22Rv1 (cell line): Measurements from ENCODE around the gene UBTF.

ENCODE experiments used
- ZFX ChIP-seq: fragments of 450-650 bp; IDR thresholded peaks from 2 replicates; pipeline ENCODE4 v1.6.1; 2017; ENCODE audit warnings: antibody characterized with exemption, borderline replicate concordance
- TF ChIP-seq, protein P1 (sequence below): fragments of 450-650 bp; IDR thresholded peaks from 2 replicates; pipeline ENCODE4 v1.5.1; 2017; ENCODE audit warnings: mild to moderate bottlenecking

DNA sequence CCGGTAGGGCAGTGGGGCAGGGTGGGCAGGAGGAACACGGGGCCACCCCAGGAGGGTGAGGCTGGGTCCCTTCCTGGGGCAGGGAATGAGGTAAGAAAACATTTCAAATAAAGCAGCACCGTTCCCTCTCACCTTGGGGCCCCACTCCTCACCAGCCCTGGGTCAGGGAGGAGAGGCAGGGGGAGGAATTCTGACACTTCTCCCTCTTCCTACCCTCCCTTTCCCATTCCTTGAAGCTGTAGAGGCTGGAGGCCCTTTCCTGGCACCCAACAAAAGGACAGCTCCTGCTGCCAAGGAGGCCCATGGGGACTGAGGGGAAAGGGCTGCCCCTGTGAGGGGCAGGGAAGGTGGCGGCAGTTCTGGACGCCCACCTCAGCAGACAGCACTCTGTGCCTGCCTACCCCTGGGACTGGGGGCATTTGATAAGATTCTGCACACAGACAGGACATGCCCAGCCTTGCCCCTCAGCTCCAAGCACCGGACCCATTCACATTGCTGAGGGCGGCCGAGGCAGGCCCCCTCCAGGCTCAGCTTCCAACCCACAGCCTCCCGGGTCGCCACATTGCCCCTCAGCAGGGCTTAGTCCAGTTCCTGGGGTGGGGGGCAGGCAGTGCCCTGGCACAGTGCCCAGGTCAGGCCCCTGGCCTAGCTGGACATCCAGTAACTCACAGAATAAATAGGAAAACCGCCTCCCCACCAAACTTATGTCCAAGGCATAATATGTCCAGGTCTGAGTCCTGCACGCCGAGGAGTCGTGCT is 26.0 kb downstream of the UBTF start:
- TF ChIP-seq, protein P1, sequence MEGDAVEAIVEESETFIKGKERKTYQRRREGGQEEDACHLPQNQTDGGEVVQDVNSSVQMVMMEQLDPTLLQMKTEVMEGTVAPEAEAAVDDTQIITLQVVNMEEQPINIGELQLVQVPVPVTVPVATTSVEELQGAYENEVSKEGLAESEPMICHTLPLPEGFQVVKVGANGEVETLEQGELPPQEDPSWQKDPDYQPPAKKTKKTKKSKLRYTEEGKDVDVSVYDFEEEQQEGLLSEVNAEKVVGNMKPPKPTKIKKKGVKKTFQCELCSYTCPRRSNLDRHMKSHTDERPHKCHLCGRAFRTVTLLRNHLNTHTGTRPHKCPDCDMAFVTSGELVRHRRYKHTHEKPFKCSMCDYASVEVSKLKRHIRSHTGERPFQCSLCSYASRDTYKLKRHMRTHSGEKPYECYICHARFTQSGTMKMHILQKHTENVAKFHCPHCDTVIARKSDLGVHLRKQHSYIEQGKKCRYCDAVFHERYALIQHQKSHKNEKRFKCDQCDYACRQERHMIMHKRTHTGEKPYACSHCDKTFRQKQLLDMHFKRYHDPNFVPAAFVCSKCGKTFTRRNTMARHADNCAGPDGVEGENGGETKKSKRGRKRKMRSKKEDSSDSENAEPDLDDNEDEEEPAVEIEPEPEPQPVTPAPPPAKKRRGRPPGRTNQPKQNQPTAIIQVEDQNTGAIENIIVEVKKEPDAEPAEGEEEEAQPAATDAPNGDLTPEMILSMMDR, result no peak
- TF ChIP-seq ZFX, result no peak
